ENCODE results near the gene ITGA6. TPM values are rescaled to one million over a fixed set of nuclear protein-coding genes. Genes with fewer than 3 reads are reported as not detected.

The ITGA6 gene
- 78.3 and 78.9 TPM in 2 replicates for total RNA-seq (2021)
- long read RNA-seq, full-length matches to known transcripts, result 17 of 74 reads
- long read RNA-seq, partial matches to known transcripts, result 41 of 74 reads
- long read RNA-seq, other reads (novel, unspliced or antisense), result 16 of 74 reads

DNA sequence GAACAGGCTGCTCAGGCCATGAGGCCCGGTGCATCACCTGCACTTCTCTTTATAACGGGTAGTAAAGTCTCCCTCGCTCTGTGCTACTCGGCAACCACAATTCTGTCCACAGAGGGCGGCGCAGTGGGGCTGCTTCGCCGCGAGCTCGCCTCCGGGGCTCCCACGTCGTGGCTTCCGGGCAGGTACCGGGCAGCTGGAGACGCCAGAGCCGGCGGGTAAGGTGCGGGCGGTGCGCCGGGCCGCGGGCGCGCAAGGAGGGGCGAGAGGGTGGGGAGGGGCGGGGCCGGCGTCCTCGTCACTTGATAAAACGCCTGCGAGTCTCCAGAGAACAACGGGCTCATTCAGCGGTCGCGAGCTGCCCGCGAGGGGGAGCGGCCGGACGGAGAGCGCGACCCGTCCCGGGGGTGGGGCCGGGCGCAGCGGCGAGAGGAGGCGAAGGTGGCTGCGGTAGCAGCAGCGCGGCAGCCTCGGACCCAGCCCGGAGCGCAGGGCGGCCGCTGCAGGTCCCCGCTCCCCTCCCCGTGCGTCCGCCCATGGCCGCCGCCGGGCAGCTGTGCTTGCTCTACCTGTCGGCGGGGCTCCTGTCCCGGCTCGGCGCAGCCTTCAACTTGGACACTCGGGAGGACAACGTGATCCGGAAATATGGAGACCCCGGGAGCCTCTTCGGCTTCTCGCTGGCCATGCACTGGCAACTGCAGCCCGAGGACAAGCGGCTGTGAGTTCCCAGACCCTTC, at the start of gene ITGA6:
Gene ITGA6, plus strand, starts transcription at position 331 of the 734 bp plus-strand sequence.
- Histone ChIP-seq H3K27me3 (ENCODE audit: insufficient read depth, low read length) (no peaks in the 10 kb centered on the region; the same call in 1 of the 2 replicates), H3K18ac (ENCODE audit: insufficient read length, low read depth, low read length) (peak within 1 kb of the TSS; percentile 40), H2BK20ac (ENCODE audit: low read depth, low read length, poor library complexity, severe bottlenecking) (no peak within 1 kb of the TSS), H3K4me2 (ENCODE audit: insufficient read depth, insufficient read length, low read length) (peak within 1 kb of the TSS; percentile 81), H2AK5ac (ENCODE audit: insufficient read length, low read length) (no peak within 1 kb of the TSS), H2BK15ac (ENCODE audit: low read depth, low read length) (no peak within 1 kb of the TSS; the same call in 1 of the 2 replicates), H3K56ac (ENCODE audit: insufficient read length, low read depth, low read length) (no peak within 1 kb of the TSS), H3K23ac (ENCODE audit: insufficient read length, low read depth, low read length) (no peak within 1 kb of the TSS), H2BK120ac (ENCODE audit: low read depth, low read length, poor library complexity, severe bottlenecking) (no peak within 1 kb of the TSS), H3K27ac (ENCODE audit: insufficient read length, low read depth, low read length) (no peak within 1 kb of the TSS), H4K8ac (replicated peaks; ENCODE audit: insufficient read length, low read depth, low read length) (no peak within 1 kb of the TSS), H2BK5ac (ENCODE audit: insufficient read length, low read length) (no peak within 1 kb of the TSS), H3K4me1 (ENCODE audit: insufficient read depth, low read length) (peaks cover 15% of the 10 kb centered on the region; the same call in 1 of the 2 replicates), H2AFZ (ENCODE audit: low read length) (no peak within 1 kb of the TSS), H3K9me3 (ENCODE audit: control insufficient read depth, low read depth, low read length) (no peaks in the 10 kb centered on the region), H4K20me1 (ENCODE audit: control insufficient read depth, insufficient read depth, insufficient read length) (no peaks in the 10 kb centered on the region), H4K5ac (ENCODE audit: insufficient read length, low read depth, low read length) (no peak within 1 kb of the TSS), H3K4ac (ENCODE audit: low read depth, low read length) (no peak within 1 kb of the TSS), H2BK12ac (ENCODE audit: insufficient read length, low read depth, low read length) (no peak within 1 kb of the TSS), H3T11ph (ENCODE audit: low read length) (no peak within 1 kb of the TSS), H3K9ac (ENCODE audit: extremely low read depth, insufficient read length, low read length) (peak within 1 kb of the TSS; percentile 66), H3K79me1 (ENCODE audit: insufficient read depth, low read depth, low read length, poor library complexity, severe bottlenecking) (peaks cover 2% of the 10 kb centered on the region), H3K79me2 (ENCODE audit: insufficient read depth, low read length) (peaks cover 19% of the 10 kb centered on the region; the same call in 1 of the 2 replicates), H3K23me2 (ENCODE audit: insufficient read length, low read depth, low read length, poor library complexity, severe bottlenecking) (peaks cover 13% of the 10 kb centered on the region), H4K91ac (ENCODE audit: insufficient read length, low read depth, low read length) (no peak within 1 kb of the TSS), H3K14ac (ENCODE audit: insufficient read depth, low read length) (peak within 1 kb of the TSS; percentile 78)
- WGBS (ENCODE audit: extremely low coverage, insufficient read length, low lambda C conversion rate), result no CpG with 5 or more reads among the region's 79 CpGs
- H3K4me3 Mint-ChIP-seq, result peak within 1 kb of the TSS; percentile 73 to 91
- H3K27ac Mint-ChIP-seq, result peak within 1 kb of the TSS; percentile 70 to 89 (median 71); a peak in 5 of 7 replicates
- peaks cover 57 to 63% of the 10 kb centered on the region in 2 experiments for H3K4me1 Mint-ChIP-seq
- peaks cover 4% of the 10 kb centered on the region for H3K27me3 Mint-ChIP-seq (ENCODE audit: low read depth)
- peak; percentile 88 for DNase-seq
- H3K9me3 Mint-ChIP-seq, result no peaks in the 10 kb centered on the region
- TF ChIP-seq CTCF (conservative IDR thresholded peaks at IDR 0.05), result peak; percentile 41; the same call in 2 of the 3 replicates
- H3K36me3 Mint-ChIP-seq (ENCODE audit: insufficient read depth in 1 of 3, low read depth in 3 of 3), result peaks cover 0 to 6% (median 3%) of the 10 kb centered on the region in 3 experiments; a peak in 3 of 7 replicates

Measured in H9 (cell line).